ENCODE results near the gene PHB1.
A peak's percentile ranks its signal among the peaks of the same experiment; 100 is the strongest.
"Not testable (repeated sequence)": the region's sequence is repeated elsewhere in the genome, so short reads cannot be mapped to it uniquely, and the experiment has no call there.

PHB1 gene

GRCh38 chr17:49381033-49381432, 33.6 kb downstream of the PHB1 start:
- no peak for DNase-seq (ENCODE audit: low read depth, low spot score)

GRCh38 chr17:49379926-49380325, 34.8 kb downstream of the PHB1 start:
- no peak for DNase-seq (ENCODE audit: low read depth, low spot score)

- no peak for DNase-seq (ENCODE audit: low read depth, low spot score)
Measured at GRCh38 chr17:49378311-49378710, 36.4 kb downstream of the PHB1 start.

- no peak for DNase-seq (ENCODE audit: low read depth, low spot score)
Measured at GRCh38 chr17:49375544-49375943, 39.1 kb downstream of the PHB1 start.

GRCh38 chr17:49373115-49373514, 41.6 kb downstream of the PHB1 start:
- no peak for DNase-seq (ENCODE audit: low read depth, low spot score)

- DNase-seq (ENCODE audit: low read depth, low spot score): no peak
Measured at GRCh38 chr17:49372425-49372824, 42.3 kb downstream of the PHB1 start.

GRCh38 chr17:49370971-49371834, 43.5 kb downstream of the PHB1 start:
- peak; percentile 89 for DNase-seq (ENCODE audit: low read depth, low spot score)

- DNase-seq (ENCODE audit: low read depth, low spot score): no peak
Measured at GRCh38 chr17:49369760-49370159, 44.9 kb downstream of the PHB1 start.

- no peak for DNase-seq (ENCODE audit: low read depth, low spot score)
Measured at GRCh38 chr17:49369089-49369488, 45.6 kb downstream of the PHB1 start.

GRCh38 chr17:49365667-49366066, 49.0 kb downstream of the PHB1 start:
- DNase-seq (ENCODE audit: low read depth, low spot score): peak; percentile 79

- not testable (repeated sequence) for DNase-seq (ENCODE audit: low read depth, low spot score)
Measured at GRCh38 chr17:49365126-49365525, 49.6 kb downstream of the PHB1 start.

GRCh38 chr17:49364119-49364518, 50.6 kb downstream of the PHB1 start:
- DNase-seq (ENCODE audit: low read depth, low spot score): no peak

GRCh38 chr17:49363251-49363650, 51.4 kb downstream of the PHB1 start:
- DNase-seq (ENCODE audit: low read depth, low spot score): no peak

- no peak for DNase-seq (ENCODE audit: low read depth, low spot score)
Measured at GRCh38 chr17:49362723-49363117, 52.0 kb downstream of the PHB1 start.

GRCh38 chr17:49361902-49362722, 52.6 kb downstream of the PHB1 start, which contains the start of gene ZNF652:
TSS of gene ZNF652 (minus strand) at chr17:49362250. CDS start at chr17:49317725, 44,525 bp downstream.
- peak; percentile 99 for DNase-seq (ENCODE audit: low read depth, low spot score)

GRCh38 chr17:49361129-49361901, 53.4 kb downstream of the PHB1 start:
- DNase-seq (ENCODE audit: low read depth, low spot score): peak; percentile 49

- DNase-seq (ENCODE audit: low read depth, low spot score): no peak
Measured at GRCh38 chr17:49360796-49361128, 53.9 kb downstream of the PHB1 start.

GRCh38 chr17:49359990-49360795, 54.5 kb downstream of the PHB1 start:
- no peak for DNase-seq (ENCODE audit: low read depth, low spot score)

- DNase-seq (ENCODE audit: low read depth, low spot score): no peak
Measured at GRCh38 chr17:49358641-49359247, 55.9 kb downstream of the PHB1 start.

- no peak for DNase-seq (ENCODE audit: low read depth, low spot score)
Measured at GRCh38 chr17:49357516-49357915, 57.2 kb downstream of the PHB1 start.

GRCh38 chr17:49356320-49356719, 58.4 kb downstream of the PHB1 start:
- no peak for DNase-seq (ENCODE audit: low read depth, low spot score)
